ENCODE measurements around the gene ACOT4.
A peak's percentile ranks its signal among the peaks of the same experiment; 100 is the strongest.
"Not testable (repeated sequence)": the region's sequence is repeated elsewhere in the genome, so short reads cannot be mapped to it uniquely, and the experiment has no call there.

ACOT4 gene

DNA sequence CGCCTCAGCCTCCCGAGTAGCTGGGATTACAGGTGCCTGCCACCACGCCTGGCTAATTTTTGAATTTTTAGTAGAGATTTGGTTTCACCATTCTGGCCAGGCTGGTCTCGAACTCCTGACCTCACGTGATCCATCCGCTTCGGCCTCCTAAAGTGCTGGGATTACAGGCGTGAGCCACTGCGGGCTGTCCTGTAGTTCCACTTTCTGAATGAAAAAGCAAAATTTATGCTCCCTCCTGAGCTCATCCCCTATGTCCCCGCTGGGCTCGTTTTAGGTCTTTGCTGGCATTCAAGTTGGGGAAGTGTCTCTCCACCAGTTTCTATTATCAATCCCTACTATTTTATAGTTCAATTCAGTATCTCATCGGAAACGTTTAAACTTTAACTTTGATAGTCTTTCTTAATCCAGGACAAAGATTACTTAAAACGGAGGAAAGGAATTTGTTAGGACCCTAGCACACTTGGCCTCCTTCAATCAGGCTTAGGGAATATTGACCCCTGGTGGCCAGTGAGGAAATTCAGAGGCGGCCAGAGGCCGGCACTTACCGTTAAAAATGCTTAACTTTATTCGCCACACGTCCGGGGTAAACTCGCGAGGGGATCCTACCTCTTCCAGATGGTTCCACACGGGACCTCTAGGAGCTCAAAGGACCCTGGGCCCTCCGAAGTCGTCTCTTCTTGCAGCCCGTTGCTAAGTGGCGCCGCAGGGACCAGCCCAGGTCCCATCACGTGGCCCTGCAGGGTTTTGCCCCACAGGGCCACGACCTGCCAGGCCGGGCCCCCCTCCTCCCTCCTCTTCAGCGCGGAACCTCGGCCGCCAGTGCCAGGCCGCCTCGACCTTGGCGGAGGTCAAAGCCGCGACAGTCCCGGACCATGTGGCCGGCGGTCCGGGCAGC lies 41.7 kb downstream of the ACOT4 start:
- peak; percentile 68 for DNase-seq (ENCODE audit: low spot score)

DNA sequence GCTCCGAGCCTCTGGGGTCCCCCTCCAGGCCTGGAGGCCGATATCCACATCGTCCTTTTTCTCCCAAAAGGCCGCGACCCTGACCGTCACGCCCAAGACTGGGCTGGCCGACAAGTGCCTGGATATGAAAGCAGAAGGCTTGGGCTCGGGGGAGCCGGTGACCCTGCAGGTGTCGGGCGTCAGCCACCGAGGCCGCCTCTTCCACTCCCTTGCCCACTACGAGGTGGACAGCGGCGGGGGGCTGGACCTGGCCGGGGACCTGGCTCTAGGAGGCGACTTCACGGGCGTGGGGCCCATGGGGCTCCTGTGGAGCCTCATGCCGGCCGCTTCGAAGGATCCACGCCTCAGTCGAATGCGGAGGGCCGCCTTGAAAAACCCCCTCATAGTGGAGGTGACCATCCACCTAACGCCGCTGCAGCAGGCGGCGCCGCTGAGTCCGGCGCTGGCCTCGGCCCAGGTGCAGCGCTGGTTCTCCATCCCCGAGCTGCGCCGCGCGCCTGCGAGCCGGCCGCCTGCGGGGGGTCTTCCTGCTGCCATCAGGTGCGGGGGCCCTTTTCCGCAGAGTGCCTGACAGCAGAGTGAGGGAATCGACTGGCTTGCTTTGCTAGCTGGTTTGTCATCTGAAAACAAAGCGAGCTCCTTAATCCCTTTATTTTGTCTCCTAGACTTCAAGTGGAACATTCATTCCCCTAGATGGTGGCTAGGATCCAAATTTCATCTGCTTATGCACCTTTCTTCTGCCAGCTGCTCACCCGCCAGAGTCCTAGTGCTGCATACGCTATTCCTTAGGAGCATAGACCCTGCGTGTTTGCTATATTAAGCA lies 42.5 kb downstream of the ACOT4 start:
- DNase-seq (ENCODE audit: low spot score), result no peak

GRCh38 chr14:73636355-73636754 lies 44.7 kb downstream of the ACOT4 start:
- not testable (repeated sequence) for DNase-seq (ENCODE audit: low spot score)

DNA sequence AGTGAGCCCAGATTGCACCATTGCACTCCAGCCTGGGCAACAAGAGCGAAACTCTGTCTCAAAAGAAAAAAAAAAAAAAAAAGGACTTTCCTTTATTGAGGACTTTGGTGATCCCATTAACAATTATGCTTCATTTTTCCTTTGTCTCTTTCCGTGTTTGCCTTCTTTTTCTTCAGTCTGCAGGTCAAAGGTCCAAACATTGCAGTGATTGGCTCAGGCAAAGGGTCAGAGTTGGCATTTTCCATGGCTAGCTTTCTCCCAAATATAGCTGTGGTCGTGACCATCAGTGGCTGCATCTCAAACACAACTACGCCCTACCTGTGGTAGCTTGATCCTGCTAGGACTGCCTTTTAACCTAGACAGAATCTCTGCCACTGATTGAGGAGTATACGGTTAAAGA lies 46.2 kb downstream of the ACOT4 start:
- DNase-seq (ENCODE audit: low spot score), result no peak

- DNase-seq (ENCODE audit: low spot score), result no peak
Observed at GRCh38 chr14:73640796-73641365, 49.2 kb downstream of the ACOT4 start.

DNA sequence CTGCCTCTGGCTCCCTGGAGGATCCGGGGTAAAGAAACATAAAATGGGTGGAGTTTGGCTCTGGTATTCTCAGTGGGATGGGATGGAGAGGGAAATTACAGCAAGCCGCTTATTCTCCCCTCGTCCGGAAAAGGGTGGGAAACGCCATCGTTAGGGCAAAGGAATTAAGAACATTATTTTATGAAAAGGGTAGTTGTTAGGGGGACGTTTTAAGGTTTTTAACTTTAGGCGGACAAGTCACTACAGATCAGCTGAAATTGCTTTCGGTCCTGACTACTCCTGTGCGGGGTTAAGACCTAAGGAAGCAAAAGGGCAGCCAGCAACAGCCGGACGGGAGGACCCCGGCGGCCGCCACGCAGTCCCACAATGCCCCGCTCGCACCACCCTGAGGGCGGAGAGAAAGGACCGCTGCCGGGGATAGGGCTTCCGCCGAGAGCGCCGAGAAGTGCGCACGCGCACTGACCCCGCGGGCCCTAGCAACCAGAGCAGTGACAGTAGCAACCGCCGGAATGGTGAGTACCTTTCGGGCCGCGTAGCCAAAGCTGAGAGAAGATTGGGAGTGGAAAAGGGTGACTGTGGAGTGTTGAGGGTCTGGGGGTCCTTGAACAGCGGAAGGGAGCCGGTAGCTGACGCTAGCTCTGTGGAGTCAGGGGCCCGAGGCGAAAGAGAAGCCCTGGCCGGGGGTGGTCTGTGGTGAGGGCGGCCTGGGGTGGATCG lies 53.0 kb downstream of the ACOT4 start, which contains the start of gene DNAL1:
TSS of gene DNAL1 (plus strand) at position 456 of the 717 bp plus-strand sequence. CDS start at position 510, 54 bp downstream.
- peak; percentile 93 for DNase-seq (ENCODE audit: low spot score)

DNA sequence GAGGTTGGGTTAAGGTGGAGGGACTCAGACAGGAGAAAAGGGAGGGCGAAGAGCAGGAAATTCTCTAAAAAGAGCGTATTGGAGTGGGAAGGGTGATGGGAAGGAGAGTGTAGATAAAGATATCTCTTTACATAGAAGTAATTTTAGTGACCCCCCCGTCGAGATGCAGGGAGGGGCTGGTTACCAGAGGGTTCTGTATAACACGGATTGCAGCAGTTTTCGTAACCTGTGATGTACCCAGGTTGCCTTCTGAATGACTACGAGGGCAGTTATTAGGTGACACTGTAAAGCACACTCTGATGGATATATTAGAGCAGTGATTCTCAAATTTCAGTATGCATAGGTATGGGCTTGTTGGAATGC lies 53.6 kb downstream of the ACOT4 start:
- no peak for DNase-seq (ENCODE audit: low spot score)
